ENCODE data around the gene CLSTN3.

CLSTN3 gene

DNA sequence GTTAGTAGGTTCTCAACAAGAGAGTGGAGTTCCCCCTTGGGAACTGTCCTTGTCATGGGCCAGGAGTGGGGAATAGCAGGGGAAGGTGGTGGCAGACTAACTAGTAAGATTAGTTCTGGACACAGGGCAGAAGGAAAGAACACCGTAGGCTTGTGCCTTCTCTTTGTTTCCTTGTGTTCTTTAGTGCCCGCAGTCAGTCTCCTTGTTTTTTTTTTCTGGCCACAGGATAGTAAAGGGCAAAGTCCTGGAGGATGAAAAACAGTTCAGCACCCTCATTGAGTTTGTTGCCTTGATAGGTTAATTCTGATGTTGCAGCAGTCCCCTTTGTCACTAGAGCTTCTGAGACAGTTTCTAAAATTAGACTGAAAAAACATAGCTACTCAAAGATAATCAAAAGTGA lies 67.7 kb downstream of the CLSTN3 start:
- no peak overlapping the region for H3K4me2 ChIP-seq (ENCODE audit: low read length)
- H3F3A ChIP-seq (ENCODE audit: control insufficient read depth, insufficient read depth): 0 out of 2 replicates have a peak, but pooled peaks cover 2% of the 10 kb centered on the region
- no peaks in the 10 kb centered on the region for H3K27me3 ChIP-seq (ENCODE audit: control insufficient read depth, low read length)
- no peaks in the 10 kb centered on the region for H3K9me2 ChIP-seq (replicated peaks; ENCODE audit: control insufficient read depth, low read length)
- peaks cover 62% of the 10 kb centered on the region for H3K36me3 ChIP-seq (ENCODE audit: control insufficient read depth, low read length)
- no peak overlapping the region for H3K4me3 ChIP-seq (ENCODE audit: low read length)
- H3K9me3 ChIP-seq (ENCODE audit: control insufficient read depth, insufficient read depth, low read length): no peaks in the 10 kb centered on the region
- H3K4me1 ChIP-seq (ENCODE audit: control insufficient read depth, low read length): no peaks in the 10 kb centered on the region; the same call in 1 of the 2 replicates
- TF ChIP-seq, protein P1, sequence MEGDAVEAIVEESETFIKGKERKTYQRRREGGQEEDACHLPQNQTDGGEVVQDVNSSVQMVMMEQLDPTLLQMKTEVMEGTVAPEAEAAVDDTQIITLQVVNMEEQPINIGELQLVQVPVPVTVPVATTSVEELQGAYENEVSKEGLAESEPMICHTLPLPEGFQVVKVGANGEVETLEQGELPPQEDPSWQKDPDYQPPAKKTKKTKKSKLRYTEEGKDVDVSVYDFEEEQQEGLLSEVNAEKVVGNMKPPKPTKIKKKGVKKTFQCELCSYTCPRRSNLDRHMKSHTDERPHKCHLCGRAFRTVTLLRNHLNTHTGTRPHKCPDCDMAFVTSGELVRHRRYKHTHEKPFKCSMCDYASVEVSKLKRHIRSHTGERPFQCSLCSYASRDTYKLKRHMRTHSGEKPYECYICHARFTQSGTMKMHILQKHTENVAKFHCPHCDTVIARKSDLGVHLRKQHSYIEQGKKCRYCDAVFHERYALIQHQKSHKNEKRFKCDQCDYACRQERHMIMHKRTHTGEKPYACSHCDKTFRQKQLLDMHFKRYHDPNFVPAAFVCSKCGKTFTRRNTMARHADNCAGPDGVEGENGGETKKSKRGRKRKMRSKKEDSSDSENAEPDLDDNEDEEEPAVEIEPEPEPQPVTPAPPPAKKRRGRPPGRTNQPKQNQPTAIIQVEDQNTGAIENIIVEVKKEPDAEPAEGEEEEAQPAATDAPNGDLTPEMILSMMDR (IDR thresholded peaks at IDR 0.05; ENCODE audit: low read depth, low read length, poor library complexity, severe bottlenecking): no peak
- no peak for TF ChIP-seq EZH2phosphoT487 (IDR thresholded peaks at IDR 0.05; ENCODE audit: borderline replicate concordance, low read length)
- peaks cover 14% of the 10 kb centered on the region for H3K79me2 ChIP-seq (ENCODE audit: control insufficient read depth, low read length)
- no peak overlapping the region for H3K27ac ChIP-seq (ENCODE audit: low read depth, low read length)
- no peaks in the 10 kb centered on the region for H4K20me1 ChIP-seq (ENCODE audit: control insufficient read depth, insufficient read depth, low read depth, low read length)

DNA sequence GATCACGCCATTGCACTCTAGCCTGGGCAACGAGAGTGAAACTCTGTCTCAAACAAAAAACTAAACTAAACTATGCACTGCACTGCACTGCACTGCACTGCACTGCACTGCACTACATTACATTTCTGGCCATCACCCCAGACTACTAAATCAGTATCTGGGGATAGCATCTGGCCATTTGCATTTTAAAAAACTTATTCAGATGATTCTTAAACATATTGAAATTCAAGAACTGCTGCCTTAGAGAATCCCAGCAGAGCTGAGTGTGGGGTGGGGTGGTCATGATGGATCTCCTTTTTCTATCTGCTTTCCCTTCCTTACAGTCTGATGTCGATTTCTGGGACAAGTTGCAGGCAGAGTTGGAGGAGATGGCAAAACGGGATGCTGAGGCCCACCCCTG lies 72.9 kb downstream of the CLSTN3 start:
- Histone ChIP-seq H3K79me2 (ENCODE audit: control insufficient read depth, low read length) (no peaks in the 10 kb centered on the region), H3K4me2 (ENCODE audit: low read length) (no peak overlapping the region), H3K36me3 (ENCODE audit: control insufficient read depth, low read length) (peaks cover 81% of the 10 kb centered on the region), H3K4me3 (ENCODE audit: low read length) (no peak overlapping the region), H3K27me3 (ENCODE audit: control insufficient read depth, low read length) (no peaks in the 10 kb centered on the region), H3K9me2 (replicated peaks; ENCODE audit: control insufficient read depth, low read length) (no peaks in the 10 kb centered on the region), H3K9me3 (ENCODE audit: control insufficient read depth, insufficient read depth, low read length) (no peaks in the 10 kb centered on the region), H4K20me1 (ENCODE audit: control insufficient read depth, insufficient read depth, low read depth, low read length) (no peaks in the 10 kb centered on the region), H3K27ac (ENCODE audit: low read depth, low read length) (no peak overlapping the region), H3K4me1 (ENCODE audit: control insufficient read depth, low read length) (peaks cover 29% of the 10 kb centered on the region), H3F3A (ENCODE audit: control insufficient read depth, insufficient read depth) (no peaks in the 10 kb centered on the region)
- TF ChIP-seq, protein P1 (IDR thresholded peaks at IDR 0.05; ENCODE audit: low read depth, low read length, poor library complexity, severe bottlenecking): no peak
- no peak for TF ChIP-seq EZH2phosphoT487 (IDR thresholded peaks at IDR 0.05; ENCODE audit: borderline replicate concordance, low read length)

DNA sequence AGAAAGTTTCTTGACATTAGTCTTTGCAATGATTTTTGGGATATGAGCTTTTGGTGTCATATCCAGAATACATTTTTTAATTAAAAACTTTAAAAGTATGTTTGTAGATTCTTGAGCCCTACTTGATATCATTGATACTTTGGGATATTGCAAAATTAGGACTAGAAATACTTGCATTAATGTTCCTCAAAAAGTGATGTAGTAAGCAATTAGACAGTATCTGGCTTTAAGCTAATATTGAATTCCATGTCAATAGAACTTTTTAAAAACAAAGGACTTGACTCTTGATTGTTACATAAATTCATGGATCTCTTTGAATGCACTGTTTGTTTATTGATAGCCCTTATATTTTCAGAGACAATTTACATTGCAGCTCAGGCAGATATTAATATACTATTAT lies 74.9 kb downstream of the CLSTN3 start:
- peaks cover 92% of the 10 kb centered on the region for H3K36me3 ChIP-seq (ENCODE audit: control insufficient read depth, low read length)
- no peaks in the 10 kb centered on the region for H3K79me2 ChIP-seq (ENCODE audit: control insufficient read depth, low read length)
- no peak overlapping the region for H3K4me3 ChIP-seq (ENCODE audit: low read length)
- no peaks in the 10 kb centered on the region for H3K27me3 ChIP-seq (ENCODE audit: control insufficient read depth, low read length)
- H3K4me2 ChIP-seq (ENCODE audit: low read length): no peak overlapping the region
- H3K27ac ChIP-seq (ENCODE audit: low read depth, low read length): no peak overlapping the region
- H3F3A ChIP-seq (ENCODE audit: control insufficient read depth, insufficient read depth): no peaks in the 10 kb centered on the region
- no peaks in the 10 kb centered on the region for H4K20me1 ChIP-seq (ENCODE audit: control insufficient read depth, insufficient read depth, low read depth, low read length)
- peaks cover 29% of the 10 kb centered on the region for H3K4me1 ChIP-seq (ENCODE audit: control insufficient read depth, low read length)
- H3K9me2 ChIP-seq (replicated peaks; ENCODE audit: control insufficient read depth, low read length): no peaks in the 10 kb centered on the region
- H3K9me3 ChIP-seq (ENCODE audit: control insufficient read depth, insufficient read depth, low read length): no peaks in the 10 kb centered on the region
- TF ChIP-seq EZH2phosphoT487 (IDR thresholded peaks at IDR 0.05; ENCODE audit: borderline replicate concordance, low read length): no peak
- TF ChIP-seq, protein P1 (IDR thresholded peaks at IDR 0.05; ENCODE audit: low read depth, low read length, poor library complexity, severe bottlenecking): no peak
